BE2C (cell line): ENCODE measurements around the gene HLX.

Experiments used
- DNase-seq: peaks from one replicate; pipeline ENCODE4 v3.0.0-alpha.2; 2020
- H3K27me3 ChIP-seq: fragments of 250-450 bp; sonication (Bioruptor Pico); 2 replicates; pipeline ENCODE4 v1.5.1; 2020; ENCODE audit warnings: mild to moderate bottlenecking
- H3K36me3 ChIP-seq: fragments of 250-450 bp; sonication (Bioruptor Pico); 2 replicates; pipeline ENCODE4 v1.5.1; 2020; ENCODE audit warnings: mild to moderate bottlenecking
- H3K4me1 ChIP-seq: fragments of 250-450 bp; sonication (Bioruptor Pico); 2 replicates; pipeline ENCODE4 v1.5.1; 2020
- H3K4me3 ChIP-seq: 2 replicates; pipeline ENCODE4 v1.5.1; 2011; ENCODE audit warnings: low read depth, low read length
- H3K9me3 ChIP-seq: fragments of 250-450 bp; sonication (Bioruptor Pico); 2 replicates; pipeline ENCODE4 v1.5.1; 2020
- CTCF ChIP-seq: IDR thresholded peaks from 2 replicates; pipeline ENCODE4 v1.5.1; 2012; ENCODE audit warnings: mild to moderate bottlenecking, low read depth, low read length

The HLX gene

DNA sequence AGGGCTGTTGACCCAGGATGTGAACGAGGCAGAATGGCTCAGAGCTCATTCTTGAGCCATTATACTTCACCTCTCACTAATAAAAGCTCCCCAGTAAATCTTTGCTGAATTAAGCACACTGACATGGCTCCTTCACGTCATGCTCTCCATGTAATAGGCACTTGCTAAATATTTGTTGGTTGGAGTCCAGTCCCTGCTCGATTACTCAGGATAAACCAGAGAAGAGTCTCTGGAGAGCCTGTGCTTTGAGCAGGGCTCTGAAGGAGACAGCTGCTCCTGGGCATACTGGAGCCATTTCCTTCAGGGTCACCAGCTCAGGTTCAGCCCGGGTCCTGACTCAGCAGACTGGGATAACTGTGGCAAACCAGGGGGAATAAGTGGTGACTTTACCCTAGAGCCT is 46.9 kb downstream of the HLX start:
- no peaks in the 10 kb centered on the region for H3K36me3 ChIP-seq
- no peak overlapping the region for H3K4me3 ChIP-seq
- no peaks in the 10 kb centered on the region for H3K27me3 ChIP-seq
- no peaks in the 10 kb centered on the region for H3K9me3 ChIP-seq
- DNase-seq: no peak
- no peaks in the 10 kb centered on the region for H3K4me1 ChIP-seq
- no peak for TF ChIP-seq CTCF

- Histone ChIP-seq H3K27me3 (no peaks in the 10 kb centered on the region), H3K4me3 (no peak overlapping the region), H3K4me1 (no peaks in the 10 kb centered on the region), H3K36me3 (no peaks in the 10 kb centered on the region), H3K9me3 (no peaks in the 10 kb centered on the region)
- DNase-seq: no peak
- no peak for TF ChIP-seq CTCF
Observed at GRCh38 chr1:220927442-220927841, 48.2 kb downstream of the HLX start.

- Histone ChIP-seq H3K9me3 (no peaks in the 10 kb centered on the region), H3K27me3 (no peaks in the 10 kb centered on the region), H3K4me1 (no peaks in the 10 kb centered on the region), H3K4me3 (no peak overlapping the region), H3K36me3 (no peaks in the 10 kb centered on the region)
- DNase-seq: no peak
- TF ChIP-seq CTCF: no peak
Observed at GRCh38 chr1:220928320-220928719, 49.1 kb downstream of the HLX start.

GRCh38 chr1:220928725-220929300 is 49.6 kb downstream of the HLX start:
- H3K36me3 ChIP-seq: no peaks in the 10 kb centered on the region
- no peaks in the 10 kb centered on the region for H3K27me3 ChIP-seq
- no peak for DNase-seq
- no peak for TF ChIP-seq CTCF
- H3K4me1 ChIP-seq: no peaks in the 10 kb centered on the region
- no peaks in the 10 kb centered on the region for H3K9me3 ChIP-seq
- H3K4me3 ChIP-seq: no peak overlapping the region

- H3K9me3 ChIP-seq: no peaks in the 10 kb centered on the region
- no peak overlapping the region for H3K4me3 ChIP-seq
Observed at GRCh38 chr1:220929304-220929703, 50.1 kb downstream of the HLX start.

More at GRCh38 chr1:220929304-220929703, 50.1 kb downstream of the HLX start:
- no peak for TF ChIP-seq CTCF
- no peaks in the 10 kb centered on the region for H3K4me1 ChIP-seq
- H3K36me3 ChIP-seq: no peaks in the 10 kb centered on the region
- no peak for DNase-seq
- no peaks in the 10 kb centered on the region for H3K27me3 ChIP-seq
